MM.1S (cell line): Measurements from ENCODE around the gene KCNA2.

Experiments used
- DNase-seq: peaks from one replicate; pipeline ENCODE4 v3.0.0-alpha.2; 2015
- H2AFZ ChIP-seq: fragments of 300-600 bp; sonication (generic); 2 replicates; pipeline ENCODE4 v1.6.0; 2016; ENCODE audit warnings: antibody characterized with exemption, low read length
- H3F3A ChIP-seq: fragments of 300-600 bp; sonication (generic); 2 replicates; pipeline ENCODE4 v1.6.1; 2016; ENCODE audit warnings: mild to moderate bottlenecking, antibody characterized with exemption, low read length, moderate library complexity, mixed read lengths; ENCODE audit not compliant: insufficient read depth
- H3K27ac ChIP-seq: fragments of 300-600 bp; sonication (generic); 2 replicates; pipeline ENCODE4 v1.5.1; 2016; ENCODE audit warnings: mild to moderate bottlenecking, low read length
- H3K27me3 ChIP-seq: fragments of 300-600 bp; sonication (generic); replicated peaks from 2 replicates; pipeline ENCODE4 v1.6.0; 2016; ENCODE audit warnings: low read length; ENCODE audit not compliant: insufficient read depth
- H3K36me3 ChIP-seq: fragments of 300-600 bp; sonication (generic); replicated peaks from 2 replicates; pipeline ENCODE4 v1.6.1; 2016; ENCODE audit warnings: mild to moderate bottlenecking, low read length, mixed read lengths; ENCODE audit not compliant: insufficient read depth
- H3K4me1 ChIP-seq: fragments of 300-600 bp; sonication (generic); 2 replicates; pipeline ENCODE4 v1.6.1; 2016; ENCODE audit warnings: low read length, mixed read lengths
- H3K4me2 ChIP-seq: fragments of 300-600 bp; sonication (generic); 2 replicates; pipeline ENCODE4 v1.6.0; 2016; ENCODE audit warnings: low read depth, low read length
- H3K4me3 ChIP-seq: fragments of 300-600 bp; sonication (generic); 2 replicates; pipeline ENCODE4 v1.5.1; 2016; ENCODE audit warnings: low read length, mixed read lengths
- H3K79me2 ChIP-seq: fragments of 300-600 bp; sonication (generic); 2 replicates; pipeline ENCODE4 v1.6.1; 2016; ENCODE audit warnings: mixed run types, low read length, mixed read lengths
- H3K9ac ChIP-seq: fragments of 300-600 bp; sonication (generic); 2 replicates; pipeline ENCODE4 v1.6.1; 2016; ENCODE audit warnings: low read length, mixed read lengths
- H3K9me2 ChIP-seq: fragments of 300-600 bp; sonication (generic); replicated peaks from 2 replicates; pipeline ENCODE4 v1.6.1; 2016; ENCODE audit warnings: mild to moderate bottlenecking, low read length, mixed read lengths; ENCODE audit not compliant: insufficient read depth
- H3K9me3 ChIP-seq: fragments of 300-600 bp; sonication (generic); replicated peaks from 2 replicates; pipeline ENCODE4 v1.6.1; 2016; ENCODE audit warnings: mild to moderate bottlenecking, low read length, mixed read lengths; ENCODE audit not compliant: insufficient read depth
- H4K20me1 ChIP-seq: fragments of 300-600 bp; sonication (generic); 2 replicates; pipeline ENCODE4 v1.6.1; 2016; ENCODE audit warnings: mild to moderate bottlenecking, low read length, moderate library complexity, mixed read lengths; ENCODE audit not compliant: insufficient read depth
- CTCF ChIP-seq: fragments of 300-600 bp; sonication (generic); IDR thresholded peaks from 2 replicates; pipeline ENCODE4 v1.5.1; 2016; ENCODE audit warnings: antibody characterized with exemption, low read length, mixed read lengths
- EZH2 ChIP-seq: fragments of 300-600 bp; sonication (generic); optimal IDR thresholded peaks from 2 replicates; pipeline ENCODE3; 2017; ENCODE audit warnings: low read depth, mild to moderate bottlenecking, antibody characterized with exemption, low read length, mixed read lengths
- EZH2phosphoT487 ChIP-seq: fragments of 300-600 bp; sonication (generic); IDR thresholded peaks from 2 replicates; pipeline ENCODE4 v1.6.1; 2018; ENCODE audit warnings: antibody characterized with exemption, low read length

The KCNA2 gene

DNA sequence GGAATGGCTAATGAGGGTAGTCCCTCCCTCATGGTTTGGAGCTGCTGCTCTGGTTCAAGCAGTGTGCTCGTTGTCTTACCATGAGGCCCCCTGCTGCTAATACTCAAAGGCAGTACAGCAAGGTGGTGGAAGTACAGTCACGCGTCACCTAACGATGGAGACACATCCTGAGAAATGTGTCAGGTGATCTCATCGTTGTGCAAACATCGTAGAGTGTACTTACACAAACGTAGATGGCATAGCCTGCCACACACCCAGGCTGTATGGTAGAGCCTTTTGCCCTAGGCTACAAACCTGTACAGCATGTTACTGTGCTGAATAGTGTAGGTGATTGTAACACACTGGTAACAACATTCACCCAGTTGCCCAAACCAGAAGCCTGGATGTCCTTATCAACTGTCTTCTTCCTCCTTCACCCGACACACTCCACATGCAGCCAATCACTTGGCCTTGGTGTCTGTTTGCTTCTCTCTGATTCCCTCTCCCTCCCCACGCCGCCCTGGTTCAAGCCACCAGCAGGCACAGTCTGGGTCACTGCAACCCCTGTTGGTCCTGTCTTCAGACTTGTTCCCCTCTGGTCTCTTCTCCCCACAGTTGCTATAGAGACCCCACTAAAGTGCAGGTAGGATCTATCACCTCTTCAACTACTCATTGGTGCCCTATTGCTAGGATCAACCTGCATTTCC lies 6.0 kb upstream of the KCNA2 start:
- Histone ChIP-seq H3K4me1 (peaks cover 18% of the 10 kb centered on the region), H3K79me2 (no peaks in the 10 kb centered on the region), H3K27me3 (0 out of 2 replicates have a peak, but pooled peaks cover 6% of the 10 kb centered on the region), H3K4me3 (no peak overlapping the region), H2AFZ (no peak overlapping the region), H3K4me2 (no peak overlapping the region), H3K36me3 (no peaks in the 10 kb centered on the region), H3K9me2 (no peaks in the 10 kb centered on the region), H3F3A (no peaks in the 10 kb centered on the region; the same call in 1 of the 2 replicates), H4K20me1 (no peaks in the 10 kb centered on the region), H3K9ac (no peak overlapping the region), H3K27ac (no peak overlapping the region), H3K9me3 (no peaks in the 10 kb centered on the region)
- DNase-seq, result no peak
- TF ChIP-seq CTCF (no peak), EZH2 (no peak), EZH2phosphoT487 (no peak)

- Histone ChIP-seq H3K4me2 (no peak overlapping the region), H3K79me2 (no peaks in the 10 kb centered on the region), H3K27ac (no peak overlapping the region), H3K36me3 (no peaks in the 10 kb centered on the region), H3K4me1 (peaks cover 4% of the 10 kb centered on the region), H4K20me1 (no peaks in the 10 kb centered on the region), H3K9ac (no peak overlapping the region), H3K4me3 (no peak overlapping the region), H2AFZ (no peak overlapping the region), H3K27me3 (0 out of 2 replicates have a peak, but pooled peaks cover 11% of the 10 kb centered on the region), H3K9me2 (no peaks in the 10 kb centered on the region), H3K9me3 (no peaks in the 10 kb centered on the region), H3F3A (no peaks in the 10 kb centered on the region)
- DNase-seq, result no peak
- TF ChIP-seq EZH2 (no peak), CTCF (no peak), EZH2phosphoT487 (no peak)
Observed at GRCh38 chr1:110610696-110611286, 4.6 kb upstream of the KCNA2 start.

DNA sequence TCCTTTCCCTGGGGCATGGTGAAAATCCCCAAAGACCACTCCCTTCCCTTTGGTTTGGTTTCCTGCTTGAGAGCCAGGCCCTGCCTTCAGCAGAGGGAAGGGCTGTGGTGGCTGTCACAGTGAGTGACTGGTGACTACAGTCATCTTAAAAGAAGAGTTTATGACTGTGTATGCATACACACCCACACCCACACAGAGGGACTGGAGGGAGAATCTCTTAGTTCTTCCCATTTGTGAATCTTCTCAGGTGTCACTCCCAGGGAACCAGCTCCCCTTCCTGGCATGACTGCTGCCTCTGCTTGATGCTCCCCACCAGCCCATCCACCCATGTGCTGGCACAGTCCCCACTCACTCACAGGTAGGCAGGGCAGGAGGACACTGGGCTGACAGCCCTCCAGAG lies 3.9 kb upstream of the KCNA2 start:
- no peaks in the 10 kb centered on the region for H3K79me2 ChIP-seq
- 0 out of 2 replicates have a peak, but pooled peaks cover 11% of the 10 kb centered on the region for H3K27me3 ChIP-seq
- no peak overlapping the region for H2AFZ ChIP-seq
- no peak overlapping the region for H3K9ac ChIP-seq
- H3F3A ChIP-seq, result no peaks in the 10 kb centered on the region
- DNase-seq, result no peak
- no peaks in the 10 kb centered on the region for H3K4me1 ChIP-seq
- no peak overlapping the region for H3K27ac ChIP-seq
- H3K9me3 ChIP-seq, result no peaks in the 10 kb centered on the region
- H3K4me3 ChIP-seq, result no peak overlapping the region
- no peaks in the 10 kb centered on the region for H4K20me1 ChIP-seq
- TF ChIP-seq EZH2phosphoT487, result no peak
- no peak for TF ChIP-seq EZH2
- TF ChIP-seq CTCF, result no peak
- H3K4me2 ChIP-seq, result no peak overlapping the region
- H3K9me2 ChIP-seq, result no peaks in the 10 kb centered on the region
- H3K36me3 ChIP-seq, result no peaks in the 10 kb centered on the region
